Measurements from ENCODE around the gene C7orf33.

C7orf33 gene

DNA sequence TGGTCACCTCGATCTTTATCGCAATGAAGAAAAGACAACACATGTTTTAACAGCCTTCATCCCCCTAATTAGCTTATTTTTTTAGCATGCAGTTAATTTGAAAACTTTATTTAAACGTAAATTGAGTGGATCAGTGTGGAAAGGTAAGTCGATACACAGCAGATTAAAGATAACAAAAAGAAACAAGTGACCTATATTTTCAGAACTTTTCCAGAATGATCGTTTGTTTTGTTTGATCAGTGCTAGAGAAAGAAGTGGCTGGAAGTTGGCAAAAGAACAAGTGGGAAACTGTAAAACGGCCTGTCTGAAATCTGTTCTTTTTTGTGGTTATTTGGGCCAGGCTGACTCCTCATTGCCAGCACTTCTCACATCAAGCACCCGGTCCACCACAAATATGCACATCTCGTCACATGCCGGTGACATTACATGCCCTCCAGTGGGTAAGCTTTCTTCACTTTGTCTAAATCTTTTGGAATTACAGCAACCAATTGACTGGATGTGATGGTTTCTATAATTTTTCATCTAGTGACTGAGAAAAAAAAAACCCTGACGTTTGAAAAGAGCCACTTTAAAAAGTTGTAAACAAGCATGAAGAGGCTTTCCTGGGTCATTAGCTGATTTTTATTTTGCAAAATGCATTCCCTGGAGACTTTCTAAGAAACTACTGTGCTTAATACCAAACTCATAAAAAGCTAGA, 33.2 kb downstream of the C7orf33 start:
- in situ Hi-C loops (cut with MboI; ENCODE audit: low sequenced_read_pairs) = no loop called here

GRCh38 chr7:148624735-148625134, 34.2 kb downstream of the C7orf33 start:
- in situ Hi-C loops (cut with MboI; ENCODE audit: low sequenced_read_pairs) = no loop called here

DNA sequence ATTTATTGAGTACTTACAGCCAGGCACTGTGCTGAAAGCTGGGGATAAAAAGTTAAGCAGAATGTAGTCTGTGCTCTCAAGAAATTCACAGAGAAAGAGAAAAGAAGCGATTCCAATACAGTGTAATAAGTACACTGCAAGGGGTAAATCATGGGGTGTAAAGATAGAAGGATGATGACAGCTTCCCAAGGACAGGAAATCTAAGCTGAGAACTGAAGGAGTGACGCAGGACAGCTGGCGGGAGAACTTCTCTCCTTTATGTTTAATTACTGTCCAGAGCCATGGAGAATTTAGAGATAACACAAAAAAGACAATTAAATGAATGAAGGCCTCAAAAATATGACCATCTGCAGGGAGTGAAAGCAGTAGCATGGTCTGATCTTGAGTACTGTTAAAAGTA, 34.8 kb downstream of the C7orf33 start:
- in situ Hi-C loops (cut with MboI; ENCODE audit: low sequenced_read_pairs) = no loop called here

DNA sequence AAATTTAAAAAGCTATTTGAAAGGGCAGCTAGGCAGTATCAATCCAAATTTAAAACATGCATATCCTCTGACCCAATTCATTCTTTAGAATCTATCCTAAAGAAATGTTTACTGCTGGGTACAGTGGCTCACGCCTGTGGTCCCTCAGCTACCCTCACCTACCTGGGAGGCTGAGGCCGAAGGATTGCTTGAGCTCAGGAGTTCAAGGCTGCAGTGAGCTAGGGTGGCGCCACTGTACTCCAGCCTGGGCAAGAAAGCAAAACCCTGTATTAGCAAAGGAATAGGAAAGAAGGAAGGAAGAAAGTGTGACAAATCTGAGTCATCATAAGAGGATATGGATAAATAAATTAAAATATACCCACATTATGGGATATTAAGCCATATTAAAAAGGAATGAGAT, 36.3 kb downstream of the C7orf33 start:
- in situ Hi-C loops (cut with MboI; ENCODE audit: low sequenced_read_pairs) = no loop called here

GRCh38 chr7:148628011-148628410, 37.4 kb downstream of the C7orf33 start:
- in situ Hi-C loops (cut with MboI; ENCODE audit: low sequenced_read_pairs) = no loop called here

DNA sequence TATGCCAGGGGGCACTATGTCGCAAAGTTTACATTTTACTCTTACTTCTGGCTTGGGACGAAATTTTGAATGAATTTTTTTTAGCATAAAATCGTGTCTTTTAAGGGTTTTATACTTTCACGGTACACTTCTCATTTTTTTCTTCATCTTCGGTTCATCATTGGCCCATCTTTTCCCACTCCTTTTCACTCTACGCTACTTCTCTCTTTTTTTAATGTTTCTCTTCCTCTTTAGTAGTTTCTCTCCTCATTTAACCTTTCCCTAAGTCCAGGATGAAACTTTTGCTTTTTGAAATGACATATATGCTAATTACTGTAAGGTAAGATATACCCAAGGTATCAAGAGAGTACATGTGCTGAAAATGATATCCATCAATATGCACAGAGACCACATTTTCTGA, 39.5 kb downstream of the C7orf33 start:
- in situ Hi-C loops (cut with MboI; ENCODE audit: low sequenced_read_pairs) = no loop called here

- in situ Hi-C loops (cut with MboI; ENCODE audit: low sequenced_read_pairs) = no loop called here
Observed at GRCh38 chr7:148633761-148634160, 43.2 kb downstream of the C7orf33 start.

GRCh38 chr7:148637094-148637493, 46.5 kb downstream of the C7orf33 start:
- in situ Hi-C loops (cut with MboI; ENCODE audit: low sequenced_read_pairs) = no loop called here

DNA sequence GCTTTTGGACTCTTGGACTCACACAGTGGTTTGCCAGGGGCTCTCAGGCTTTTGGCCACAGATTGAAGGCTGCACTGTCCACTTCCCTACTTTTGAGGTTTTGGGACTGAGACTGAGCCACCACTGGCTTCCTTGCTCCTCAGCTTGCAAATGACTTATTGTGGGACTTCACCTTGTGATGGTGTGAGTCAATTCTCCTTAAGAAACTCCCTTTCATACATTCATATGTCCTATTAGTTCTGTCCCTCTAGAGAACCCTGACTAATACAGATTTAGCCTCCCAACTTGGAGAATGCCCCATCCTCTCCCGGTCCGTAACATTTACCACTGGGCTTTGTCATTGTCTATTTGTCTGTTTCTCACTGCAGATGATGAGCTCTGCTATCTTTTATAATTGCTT, 55.3 kb downstream of the C7orf33 start:
- in situ Hi-C loops (cut with MboI; ENCODE audit: low sequenced_read_pairs) = no loop called here

- in situ Hi-C loops (cut with MboI; ENCODE audit: low sequenced_read_pairs) = no loop called here
Observed at GRCh38 chr7:148650232-148650858, 59.8 kb downstream of the C7orf33 start.

DNA sequence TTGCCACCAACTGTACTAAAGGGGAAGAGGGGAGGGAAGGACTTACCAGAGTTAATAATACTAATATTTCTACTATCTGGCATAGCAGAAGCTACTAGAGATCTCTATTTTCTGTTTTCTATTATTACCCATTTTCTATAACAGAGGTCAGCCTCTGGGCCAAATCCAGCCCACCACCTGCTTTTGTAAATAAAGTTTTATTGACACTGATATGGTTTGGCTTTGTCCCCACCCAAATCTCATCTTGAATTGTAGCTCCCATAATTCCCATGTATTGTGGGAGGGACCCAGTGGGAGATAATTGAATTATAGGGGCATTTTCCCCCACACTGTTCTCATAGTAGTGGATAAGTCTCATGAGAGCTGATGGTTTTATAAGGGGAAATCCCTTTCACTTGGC, 62.2 kb downstream of the C7orf33 start:
- in situ Hi-C loops (cut with MboI; ENCODE audit: low sequenced_read_pairs) = no loop called here

- in situ Hi-C loops (cut with MboI; ENCODE audit: low sequenced_read_pairs) = no loop called here
Observed at GRCh38 chr7:148657929-148658328, 67.4 kb downstream of the C7orf33 start.

DNA sequence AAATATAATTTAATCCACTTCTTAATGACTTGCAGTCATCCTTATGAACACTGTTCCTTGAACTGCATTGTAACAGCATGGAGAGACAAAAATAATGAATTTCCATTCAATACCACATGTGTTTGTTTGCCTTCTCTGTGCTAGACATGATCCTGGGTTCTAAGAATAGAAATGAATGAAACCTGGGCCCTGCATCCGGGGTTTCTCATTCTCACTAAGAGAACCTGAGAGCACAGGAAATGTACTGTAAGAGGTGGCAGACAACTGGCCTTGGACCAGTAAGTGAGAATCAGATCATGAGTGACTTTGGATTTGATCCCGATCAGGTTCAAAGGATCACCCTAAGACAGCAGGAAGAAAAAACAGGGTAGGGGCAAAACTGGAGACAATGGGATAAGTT, 70.9 kb downstream of the C7orf33 start:
- in situ Hi-C loops (cut with MboI; ENCODE audit: low sequenced_read_pairs) = no loop called here

DNA sequence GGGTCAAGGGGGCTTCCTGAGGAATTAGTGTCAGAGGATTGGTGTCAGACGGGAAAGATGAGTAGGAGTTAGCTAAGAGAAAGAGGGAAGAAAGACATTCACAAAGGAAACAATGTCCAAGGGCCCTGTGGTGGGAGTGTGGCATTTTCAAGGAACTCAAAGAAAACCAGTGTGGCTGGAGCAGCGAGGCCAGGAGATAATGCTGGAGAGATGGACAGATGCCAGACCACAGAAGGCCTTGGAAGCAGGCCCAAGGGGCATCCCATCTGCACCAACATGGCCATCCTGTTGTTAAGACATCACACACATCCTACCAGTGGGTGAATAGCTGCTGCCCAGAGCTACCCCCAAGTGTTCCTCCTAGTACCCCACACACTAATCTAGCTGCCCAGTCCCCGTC, 72.1 kb downstream of the C7orf33 start:
- in situ Hi-C loops (cut with MboI; ENCODE audit: low sequenced_read_pairs) = no loop called here

GRCh38 chr7:148664324-148664723, 73.8 kb downstream of the C7orf33 start:
- in situ Hi-C loops (cut with MboI; ENCODE audit: low sequenced_read_pairs) = no loop called here

DNA sequence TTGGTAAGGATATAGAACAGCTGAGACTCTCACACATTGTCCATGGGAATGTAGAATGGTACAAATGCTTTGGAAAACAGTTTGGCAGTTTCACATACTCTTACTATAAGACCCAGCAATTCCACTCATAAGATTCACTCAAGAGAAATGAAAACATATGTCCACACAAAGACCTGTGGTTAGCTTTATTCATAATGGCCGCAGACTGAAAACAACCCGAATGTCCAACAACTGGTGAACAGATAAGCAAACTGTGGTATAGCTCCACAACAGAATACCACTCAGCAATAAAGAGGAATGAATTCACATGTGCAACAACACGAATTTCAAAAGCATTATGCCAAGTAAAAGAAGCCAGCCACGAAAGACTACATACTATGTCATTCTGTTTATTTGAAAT, 74.7 kb downstream of the C7orf33 start:
- in situ Hi-C loops (cut with MboI; ENCODE audit: low sequenced_read_pairs) = no loop called here

All from HL-60/S4 treated with retinoic acid at 250 ng/mL for 4 days and 3 days (cell line).